ENCODE data around the gene NAT8L. TPM values are rescaled to one million over a fixed set of nuclear protein-coding genes. Genes with fewer than 3 reads are reported as not detected.

Gene NAT8L, protein sequence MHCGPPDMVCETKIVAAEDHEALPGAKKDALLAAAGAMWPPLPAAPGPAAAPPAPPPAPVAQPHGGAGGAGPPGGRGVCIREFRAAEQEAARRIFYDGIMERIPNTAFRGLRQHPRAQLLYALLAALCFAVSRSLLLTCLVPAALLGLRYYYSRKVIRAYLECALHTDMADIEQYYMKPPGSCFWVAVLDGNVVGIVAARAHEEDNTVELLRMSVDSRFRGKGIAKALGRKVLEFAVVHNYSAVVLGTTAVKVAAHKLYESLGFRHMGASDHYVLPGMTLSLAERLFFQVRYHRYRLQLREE
- 8.6 to 14.7 TPM (median 13.8 TPM) in 5 replicates for total RNA-seq (2022; extraction: Qiagen RNA extraction)

DNA sequence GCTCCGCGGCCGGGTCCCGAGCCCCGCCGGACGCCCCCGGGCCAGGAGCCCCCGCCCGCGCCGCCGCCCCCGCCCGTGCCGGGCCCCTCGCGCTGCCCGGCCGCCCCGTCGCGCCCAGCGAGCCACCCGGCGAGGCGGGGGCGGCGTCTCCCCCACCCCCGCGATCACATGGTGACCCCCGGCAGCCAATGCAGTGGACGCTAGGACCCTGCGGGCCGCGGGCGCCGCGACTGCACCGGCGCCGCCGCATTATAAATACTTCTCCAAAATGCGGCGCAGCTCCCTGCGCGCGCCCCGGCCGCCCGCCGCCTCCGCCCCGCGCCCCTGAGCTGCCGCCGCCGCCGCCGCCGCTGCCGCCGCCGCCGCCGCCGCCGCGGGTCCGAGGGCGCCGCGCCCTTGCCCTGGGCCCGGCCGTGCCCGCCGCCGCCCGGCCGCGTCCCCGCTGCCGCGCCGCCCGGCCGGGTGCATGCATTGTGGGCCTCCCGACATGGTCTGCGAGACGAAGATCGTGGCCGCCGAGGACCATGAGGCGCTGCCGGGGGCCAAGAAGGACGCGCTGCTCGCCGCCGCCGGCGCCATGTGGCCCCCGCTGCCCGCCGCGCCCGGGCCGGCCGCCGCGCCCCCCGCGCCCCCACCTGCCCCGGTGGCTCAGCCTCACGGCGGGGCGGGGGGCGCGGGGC is at the start of gene NAT8L:
TSS of gene NAT8L (plus strand) at position 282 of the 680 bp plus-strand sequence. CDS start at position 467, 185 bp downstream.

Other genes with a start within 250 kb of the NAT8L start
- gene LETM1, start 203.2 kb upstream of the NAT8L start, total RNA-seq (2022; extraction: Qiagen RNA extraction): 22.2 to 30.8 TPM (median 29.1 TPM) in 5 replicates
- gene NSD2, start 187.9 kb upstream of the NAT8L start, total RNA-seq (2022; extraction: Qiagen RNA extraction): 35.2 to 48.3 TPM (median 44.4 TPM) in 5 replicates
- 17.3 to 24.8 TPM (median 22.7 TPM) in 5 replicates for gene NELFA, start 50.4 kb upstream of the NAT8L start, total RNA-seq (2022; extraction: Qiagen RNA extraction)
- gene HAUS3, start 182.8 kb downstream of the NAT8L start, total RNA-seq (2022; extraction: Qiagen RNA extraction): 6.6 to 8.0 TPM (median 7.4 TPM) in 5 replicates
- 0.33 to 1.8 TPM (median 0.64 TPM) in 5 replicates for gene POLN, start 182.8 kb downstream of the NAT8L start, total RNA-seq (2022; extraction: Qiagen RNA extraction)
- 15.4 to 22.0 TPM (median 20.9 TPM) in 5 replicates for gene MXD4, start 202.8 kb downstream of the NAT8L start, total RNA-seq (2022; extraction: Qiagen RNA extraction)

Data from A549 treated with Mapracorat at 1 μM for 4 hours (cell line).